ENCODE measurements around the gene IL27RA. TPM values are rescaled to one million over a fixed set of nuclear protein-coding genes. Genes with fewer than 3 reads are reported as not detected.

IL27RA gene
- 10 to 100 TPM; 34.9 to 44.0 TPM for total RNA-seq

DNA sequence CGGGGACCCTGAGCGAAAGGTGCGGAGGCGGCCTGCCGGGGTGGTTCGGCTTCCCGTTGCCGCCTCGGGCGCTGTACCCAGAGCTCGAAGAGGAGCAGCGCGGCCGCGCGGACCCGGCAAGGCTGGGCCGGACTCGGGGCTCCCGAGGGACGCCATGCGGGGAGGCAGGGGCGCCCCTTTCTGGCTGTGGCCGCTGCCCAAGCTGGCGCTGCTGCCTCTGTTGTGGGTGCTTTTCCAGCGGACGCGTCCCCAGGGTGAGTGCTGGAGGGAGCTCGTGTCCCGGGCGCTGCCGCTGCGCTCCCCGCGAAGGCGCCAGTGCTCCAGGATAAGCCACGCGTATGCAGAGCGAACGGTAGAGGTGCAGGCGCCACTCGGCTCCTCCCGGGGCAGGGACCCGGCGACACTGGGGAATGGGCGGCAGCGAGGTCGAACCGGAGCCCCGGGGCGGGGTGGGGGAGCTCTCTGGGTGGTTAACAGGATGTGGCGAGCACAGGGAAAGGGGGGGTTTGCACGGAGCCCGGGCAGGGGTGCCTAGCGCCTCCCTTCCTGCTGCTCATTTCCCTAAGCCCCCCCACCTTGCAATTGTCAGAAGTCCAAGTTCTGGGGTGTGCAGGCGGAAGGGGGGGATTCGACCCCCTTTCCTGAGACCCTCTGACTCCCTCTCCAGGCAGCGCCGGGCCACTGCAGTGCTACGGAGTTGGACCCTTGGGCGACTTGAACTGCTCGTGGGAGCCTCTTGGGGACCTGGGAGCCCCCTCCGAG lies at the start of gene IL27RA:
Gene IL27RA, plus strand, starts transcription at position 44 of the 762 bp plus-strand sequence. Its CDS starts 111 bp downstream, at position 155.
- peaks cover 15 to 17% of the 10 kb centered on the region in 2 donors for H3K4me1 Mint-ChIP-seq (ENCODE audit: low read depth in 2 of 2)
- ATAC-seq (peak; percentile 88 to 89), DNase-seq (ENCODE audit: low spot score) (peak; percentile 86)
- no peaks in the 10 kb centered on the region for H3K9me3 Mint-ChIP-seq
- H3K27me3 Mint-ChIP-seq = no peaks in the 10 kb centered on the region
- H3K27ac Mint-ChIP-seq = peak within 1 kb of the TSS; percentile 85 to 92
- H3K4me3 Mint-ChIP-seq = peak within 1 kb of the TSS; percentile 92
- H3K36me3 Mint-ChIP-seq = no peaks in the 10 kb centered on the region

DNA sequence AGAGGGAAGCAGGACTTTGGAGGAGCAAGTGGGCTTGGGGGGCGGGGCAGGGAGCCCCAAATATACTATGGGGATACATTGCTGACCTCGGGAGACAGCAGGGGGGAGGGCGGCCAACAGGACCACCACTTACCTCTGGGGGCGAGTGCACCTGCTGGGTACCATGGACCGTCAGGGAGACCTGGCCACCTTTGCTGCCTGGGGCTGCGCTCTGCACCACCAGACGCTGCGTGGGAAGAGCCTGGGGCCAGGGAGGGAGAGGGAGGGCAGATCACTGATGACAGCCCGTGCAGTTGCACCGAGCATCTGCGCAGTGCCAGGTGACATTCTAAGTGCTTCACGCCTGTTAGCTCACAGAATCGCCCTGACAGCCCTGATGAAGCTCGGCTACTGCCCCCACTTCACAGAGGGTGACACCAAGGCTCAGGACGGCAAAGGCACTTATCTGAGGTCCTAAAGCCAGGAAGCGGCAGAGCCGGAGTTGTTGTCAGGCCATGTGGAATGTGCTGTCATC lies 49.5 kb upstream of the IL27RA start:
- ATAC-seq = no peak
- H3K9me3 Mint-ChIP-seq = no peaks in the 10 kb centered on the region
- H3K36me3 Mint-ChIP-seq = no peaks in the 10 kb centered on the region
- no peak for DNase-seq (ENCODE audit: low spot score)
- H3K4me1 Mint-ChIP-seq (ENCODE audit: low read depth in 2 of 2) = peaks cover 14 to 18% of the 10 kb centered on the region in 2 donors
- H3K27ac Mint-ChIP-seq = peak overlapping the region in 1 of 2 donors; percentile 23
- H3K4me3 Mint-ChIP-seq = no peak overlapping the region
- H3K27me3 Mint-ChIP-seq = no peaks in the 10 kb centered on the region

DNA sequence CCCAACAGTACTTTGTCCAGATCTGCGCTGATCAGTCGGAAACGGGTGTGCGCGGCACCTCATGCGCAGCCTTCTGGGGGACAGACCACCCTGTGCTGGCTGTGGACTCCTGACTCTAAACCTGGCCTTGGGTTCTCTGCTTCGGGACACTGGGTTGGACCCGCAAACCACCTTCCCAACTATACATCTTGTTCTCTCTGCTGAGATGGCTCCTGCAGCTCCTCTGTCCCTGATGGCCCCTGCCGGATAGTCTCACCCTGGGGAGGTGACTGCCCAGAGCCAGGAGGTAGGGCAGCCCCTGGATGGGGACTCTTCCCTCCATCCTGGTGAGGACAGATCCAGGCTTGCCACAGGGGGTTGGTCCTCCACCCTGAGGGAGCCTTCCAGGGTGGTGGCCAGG lies 48.8 kb upstream of the IL27RA start:
- no peak for ATAC-seq
- no peaks in the 10 kb centered on the region for H3K27me3 Mint-ChIP-seq
- H3K27ac Mint-ChIP-seq = no peak overlapping the region
- H3K4me1 Mint-ChIP-seq (ENCODE audit: low read depth in 2 of 2) = peaks cover 19 to 23% of the 10 kb centered on the region in 2 donors
- no peak overlapping the region for H3K4me3 Mint-ChIP-seq
- H3K9me3 Mint-ChIP-seq = no peaks in the 10 kb centered on the region
- no peak for DNase-seq (ENCODE audit: low spot score)
- no peaks in the 10 kb centered on the region for H3K36me3 Mint-ChIP-seq

DNA sequence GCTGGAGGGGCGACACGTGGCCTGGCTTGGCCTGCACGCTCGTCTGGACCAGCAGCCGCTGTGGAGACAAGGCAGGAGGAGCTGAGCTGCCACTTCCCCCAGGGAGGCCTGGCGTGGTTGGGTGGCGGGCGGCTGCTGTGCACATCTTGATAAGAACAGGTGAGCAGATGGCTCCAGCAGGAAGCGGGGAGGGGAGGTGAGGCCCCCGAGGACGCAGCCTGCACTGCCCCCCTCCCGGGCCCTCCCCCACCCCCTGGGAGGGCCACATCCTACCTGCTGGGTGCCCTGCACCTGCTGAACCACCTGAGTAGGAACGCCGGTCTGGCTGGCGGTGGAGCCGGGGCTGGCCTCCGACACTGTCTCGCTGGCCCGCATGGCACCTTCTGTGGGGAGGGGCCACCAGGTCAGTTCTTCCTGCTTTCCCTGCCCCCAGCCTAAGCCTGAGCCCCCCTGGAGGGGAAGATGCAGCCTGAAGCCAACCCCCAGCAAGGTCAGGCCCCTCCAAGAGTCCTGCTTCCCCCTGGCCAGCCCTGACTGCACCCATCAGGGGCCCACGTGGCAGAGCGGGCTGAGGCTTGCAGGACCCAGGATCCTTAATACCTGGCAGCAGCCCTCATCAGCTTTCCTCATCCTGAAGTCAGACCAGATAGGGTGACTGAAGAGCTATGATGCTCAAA lies 48.2 kb upstream of the IL27RA start:
- no peak overlapping the region for H3K4me3 Mint-ChIP-seq
- no peak overlapping the region for H3K27ac Mint-ChIP-seq
- no peaks in the 10 kb centered on the region for H3K9me3 Mint-ChIP-seq
- ATAC-seq = no peak
- H3K4me1 Mint-ChIP-seq (ENCODE audit: low read depth in 2 of 2) = peaks cover 19 to 23% of the 10 kb centered on the region in 2 donors
- H3K27me3 Mint-ChIP-seq = no peaks in the 10 kb centered on the region
- no peak for DNase-seq (ENCODE audit: low spot score)
- H3K36me3 Mint-ChIP-seq = no peaks in the 10 kb centered on the region

DNA sequence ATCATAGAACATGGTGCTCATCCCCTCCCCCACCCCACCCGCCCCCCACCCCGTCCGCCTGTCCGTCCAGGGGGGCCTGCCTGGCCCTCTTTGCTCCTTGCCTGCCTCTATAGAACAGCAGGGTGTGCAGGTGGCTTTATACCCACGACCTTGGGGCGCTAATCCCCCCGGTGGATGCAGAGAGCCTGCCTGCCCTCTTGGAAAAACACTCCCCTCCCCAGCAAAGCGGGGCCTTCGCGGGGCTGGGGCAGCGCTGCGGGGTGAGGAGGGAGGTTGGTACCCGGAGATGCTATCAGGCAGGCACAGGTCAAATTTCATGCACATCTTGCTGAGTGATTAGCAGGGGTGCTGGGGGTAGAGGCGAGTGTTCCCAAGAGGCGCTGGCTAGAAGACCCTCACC lies 47.4 kb upstream of the IL27RA start:
- H3K27me3 Mint-ChIP-seq = no peaks in the 10 kb centered on the region
- H3K27ac Mint-ChIP-seq = no peak overlapping the region
- H3K9me3 Mint-ChIP-seq = no peaks in the 10 kb centered on the region
- DNase-seq (ENCODE audit: low spot score) (no peak), ATAC-seq (no peak)
- H3K4me1 Mint-ChIP-seq (ENCODE audit: low read depth in 2 of 2) = peaks cover 23 to 26% of the 10 kb centered on the region in 2 donors
- H3K4me3 Mint-ChIP-seq = no peak overlapping the region
- no peaks in the 10 kb centered on the region for H3K36me3 Mint-ChIP-seq

DNA sequence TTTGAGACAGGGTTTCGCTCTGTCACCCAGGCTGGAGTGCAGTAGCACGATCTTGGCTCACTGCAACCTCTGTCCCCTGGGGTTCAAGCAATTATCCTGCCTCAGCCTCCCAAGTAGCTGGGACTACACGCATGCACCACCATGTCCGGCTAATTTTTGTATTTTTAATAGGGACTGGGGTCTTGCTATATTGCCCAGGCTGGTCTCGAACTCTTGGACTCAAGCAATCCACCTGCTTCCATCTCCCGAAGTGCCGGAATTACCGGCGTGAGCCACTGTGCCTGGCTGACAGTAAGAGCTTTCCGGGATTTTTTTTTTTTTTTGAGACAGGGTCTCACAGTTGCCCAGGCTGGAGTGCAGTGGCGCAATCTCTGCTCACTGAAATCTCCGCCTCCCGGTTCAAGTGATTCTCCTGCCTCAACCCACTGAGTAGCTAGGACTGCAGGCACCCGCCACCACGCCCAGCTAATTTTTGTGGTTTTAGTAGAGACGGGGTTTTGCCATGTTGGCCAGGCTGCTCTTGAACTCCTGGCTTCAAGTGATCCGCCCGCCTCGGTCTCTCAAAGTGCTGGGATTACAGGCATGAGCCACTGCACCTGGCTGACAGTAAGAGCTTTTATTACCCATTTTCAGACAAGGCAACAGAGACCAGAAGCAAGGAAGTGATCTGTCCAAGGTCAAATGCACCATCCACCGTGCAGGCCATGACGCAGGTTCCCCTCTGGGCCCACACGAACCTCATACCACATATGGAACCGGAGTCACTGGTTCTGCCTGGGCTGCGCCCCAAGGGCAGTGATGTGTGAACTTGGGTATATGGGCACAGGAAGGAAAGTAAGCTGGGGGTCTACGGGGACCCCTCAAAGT lies 46.5 kb upstream of the IL27RA start:
- no peaks in the 10 kb centered on the region for H3K27me3 Mint-ChIP-seq
- no peaks in the 10 kb centered on the region for H3K9me3 Mint-ChIP-seq
- H3K27ac Mint-ChIP-seq = peak overlapping the region; percentile 99 to 100
- no peaks in the 10 kb centered on the region for H3K36me3 Mint-ChIP-seq
- peak overlapping the region; percentile 63 for H3K4me3 Mint-ChIP-seq
- peaks cover 23 to 35% of the 10 kb centered on the region in 2 donors for H3K4me1 Mint-ChIP-seq (ENCODE audit: low read depth in 2 of 2)
- no peak for DNase-seq (ENCODE audit: low spot score)
- ATAC-seq = no peak

DNA sequence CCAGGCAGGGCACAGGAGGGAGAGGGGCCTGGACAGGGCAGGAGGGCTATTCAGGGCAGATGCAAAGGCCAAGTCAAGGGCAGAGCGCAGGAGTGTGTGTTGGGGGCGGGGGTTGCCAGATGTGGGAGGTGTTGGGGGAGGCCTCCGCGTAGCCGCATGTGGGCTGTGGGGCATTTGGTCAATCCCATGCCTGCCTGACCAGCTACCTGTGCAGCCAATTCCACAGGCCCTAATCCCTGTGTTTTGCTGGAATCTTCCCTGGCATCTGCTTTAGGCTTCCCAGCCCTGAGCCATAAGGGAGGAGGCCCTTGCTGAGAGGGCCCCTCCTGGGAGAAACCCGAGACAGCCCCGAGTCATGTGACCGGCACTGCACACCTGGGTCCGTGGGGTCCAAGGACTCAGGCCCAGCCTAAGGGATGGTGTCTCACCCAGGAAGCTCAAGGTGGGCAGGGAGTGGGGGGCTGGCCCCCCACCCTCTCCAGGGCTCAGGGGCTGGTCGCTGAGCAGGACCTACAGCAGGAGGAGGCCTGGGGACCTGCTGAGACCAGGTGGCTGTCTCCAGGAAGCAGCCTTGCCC lies 45.7 kb upstream of the IL27RA start:
- ATAC-seq = no peak
- H3K4me1 Mint-ChIP-seq (ENCODE audit: low read depth in 2 of 2) = peaks cover 23 to 36% of the 10 kb centered on the region in 2 donors

DNA sequence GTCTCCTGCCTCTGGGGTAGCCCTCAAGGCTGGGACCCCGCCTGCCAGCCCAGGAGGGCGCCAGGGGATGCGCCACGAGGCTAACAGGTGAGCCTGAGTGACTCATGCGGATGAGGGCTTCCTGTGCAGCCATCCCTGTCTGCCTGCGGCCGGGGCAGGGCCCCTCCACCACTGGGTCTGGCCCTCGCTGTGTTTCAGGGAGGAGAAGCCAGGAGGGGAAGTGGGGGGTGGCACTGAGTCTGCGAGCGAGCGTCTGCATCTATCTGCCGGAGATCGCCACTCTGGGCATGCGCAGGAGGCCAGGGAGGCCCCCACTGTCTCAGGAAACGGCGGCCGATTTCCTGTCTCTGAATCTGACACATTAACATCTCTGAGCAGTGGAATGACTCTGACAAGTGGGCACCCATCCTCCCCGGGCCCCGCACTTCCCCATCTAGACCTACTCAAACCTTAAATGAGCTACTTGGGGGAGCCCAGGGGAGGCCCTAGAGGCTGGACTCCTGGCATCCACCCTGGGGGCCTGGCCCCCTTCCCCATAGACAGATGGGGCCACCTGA lies 45.1 kb upstream of the IL27RA start:
- DNase-seq (ENCODE audit: low spot score) = peak; percentile 99
- Mint-ChIP-seq H3K9me3 (no peaks in the 10 kb centered on the region), H3K4me3 (peak overlapping the region; percentile 82), H3K27me3 (no peaks in the 10 kb centered on the region), H3K36me3 (no peaks in the 10 kb centered on the region), H3K27ac (peak overlapping the region; percentile 99 to 100), H3K4me1 (ENCODE audit: low read depth in 2 of 2) (peaks cover 23 to 36% of the 10 kb centered on the region in 2 donors)
- ATAC-seq = peak; percentile 94 to 96

More for the DNA sequence above, 45.7 kb upstream of the IL27RA start:
- DNase-seq (ENCODE audit: low spot score) = no peak
- Mint-ChIP-seq H3K27ac (peak overlapping the region; percentile 99 to 100), H3K27me3 (no peaks in the 10 kb centered on the region), H3K9me3 (no peaks in the 10 kb centered on the region), H3K4me3 (peak overlapping the region; percentile 82), H3K36me3 (no peaks in the 10 kb centered on the region)

DNA sequence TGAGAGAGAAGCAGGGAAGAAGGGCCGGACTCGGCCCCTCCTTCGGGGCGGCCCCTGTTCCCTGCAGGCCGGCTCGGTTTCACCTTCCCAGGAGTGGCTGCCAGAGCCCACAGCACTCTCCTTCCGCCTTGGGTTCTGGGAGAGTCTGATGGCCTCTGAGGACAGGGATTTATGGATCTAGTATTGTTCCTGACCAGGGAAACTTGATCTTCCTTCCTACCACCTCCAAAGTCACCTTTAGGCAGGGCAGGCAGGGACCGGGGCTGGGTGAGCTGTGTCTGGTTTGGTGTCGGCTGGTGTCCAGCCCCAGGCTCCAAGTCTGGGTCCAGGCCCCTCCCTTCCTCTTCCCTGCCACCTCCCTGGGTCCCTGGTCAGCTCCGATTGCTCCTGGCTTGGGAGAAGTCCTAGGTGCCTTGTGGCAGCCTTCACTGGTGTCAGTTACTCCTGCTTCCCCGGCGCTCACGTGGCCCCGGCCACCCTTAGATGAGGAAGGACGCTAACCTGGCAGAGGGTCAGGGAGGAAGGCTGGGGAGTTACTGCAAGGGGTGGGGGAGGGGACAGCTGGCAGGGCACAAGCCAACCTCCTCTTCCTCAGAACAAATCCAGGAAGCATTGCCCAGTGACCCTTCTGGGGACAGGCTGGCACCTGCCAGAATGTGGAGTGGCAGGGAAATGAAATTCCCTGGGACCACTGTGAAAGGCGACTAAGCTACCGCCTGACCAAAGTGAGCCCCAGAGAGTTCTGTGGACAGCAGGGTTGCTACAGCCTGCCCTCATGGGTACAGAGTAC lies 44.3 kb upstream of the IL27RA start:
- Mint-ChIP-seq H3K27ac (peak overlapping the region; percentile 99 to 100), H3K4me3 (peak overlapping the region; percentile 82), H3K27me3 (no peaks in the 10 kb centered on the region), H3K4me1 (ENCODE audit: low read depth in 2 of 2) (peaks cover 23 to 38% of the 10 kb centered on the region in 2 donors), H3K9me3 (no peaks in the 10 kb centered on the region), H3K36me3 (no peaks in the 10 kb centered on the region)
- ATAC-seq = no peak
- DNase-seq (ENCODE audit: low spot score) = no peak

DNA sequence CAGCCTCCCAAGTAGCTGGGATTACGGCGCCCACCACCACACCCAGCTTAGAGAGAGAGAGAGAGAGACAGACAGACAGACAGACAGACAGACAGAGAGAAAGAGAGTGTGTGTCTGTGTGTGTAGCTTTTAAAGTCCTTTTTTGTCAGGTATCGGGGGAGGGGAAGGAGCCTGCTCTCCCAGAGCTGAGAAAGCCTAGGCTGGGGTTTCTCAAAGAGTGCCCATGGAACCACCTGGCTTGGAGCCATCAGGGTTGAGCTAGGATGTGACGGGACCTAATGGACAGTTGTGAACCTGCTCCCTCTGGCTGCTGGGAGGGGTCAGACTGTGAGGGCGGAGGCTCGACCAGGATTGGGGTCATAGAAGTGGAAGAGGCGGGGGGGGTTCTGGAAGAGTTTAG lies 42.1 kb upstream of the IL27RA start:
- H3K27me3 Mint-ChIP-seq = no peaks in the 10 kb centered on the region
- peaks cover 23 to 38% of the 10 kb centered on the region in 2 donors for H3K4me1 Mint-ChIP-seq (ENCODE audit: low read depth in 2 of 2)
- DNase-seq (ENCODE audit: low spot score) (no peak), ATAC-seq (no peak)
- H3K36me3 Mint-ChIP-seq = no peaks in the 10 kb centered on the region
- no peak overlapping the region for H3K4me3 Mint-ChIP-seq
- no peaks in the 10 kb centered on the region for H3K9me3 Mint-ChIP-seq
- H3K27ac Mint-ChIP-seq = peak overlapping the region; percentile 42 to 99

DNA sequence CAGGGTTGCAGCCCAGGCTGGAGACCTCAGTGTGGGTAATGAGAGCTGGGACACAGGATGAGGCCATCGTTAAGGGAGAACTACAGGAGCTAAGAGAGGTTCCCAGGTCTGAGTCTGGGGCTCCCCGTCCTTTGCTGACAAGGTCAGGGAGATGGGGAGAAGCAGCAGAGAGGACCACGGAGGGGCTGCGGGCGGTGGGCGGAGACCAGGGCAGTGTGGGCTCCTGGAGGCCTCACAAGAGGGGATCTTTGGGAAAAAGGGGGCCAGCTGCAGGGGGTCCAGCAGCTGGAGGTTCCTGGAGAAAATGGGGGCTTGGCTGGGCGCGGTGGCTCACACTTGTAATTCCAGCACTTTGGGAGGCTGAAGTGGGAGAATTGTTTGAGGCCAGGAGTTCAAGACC lies 41.5 kb upstream of the IL27RA start:
- peaks cover 23 to 38% of the 10 kb centered on the region in 2 donors for H3K4me1 Mint-ChIP-seq (ENCODE audit: low read depth in 2 of 2)
- peak overlapping the region; percentile 42 to 99 for H3K27ac Mint-ChIP-seq
- H3K36me3 Mint-ChIP-seq = no peaks in the 10 kb centered on the region
- ATAC-seq = no peak
- no peak overlapping the region for H3K4me3 Mint-ChIP-seq
- H3K27me3 Mint-ChIP-seq = no peaks in the 10 kb centered on the region
- no peak for DNase-seq (ENCODE audit: low spot score)
- no peaks in the 10 kb centered on the region for H3K9me3 Mint-ChIP-seq

DNA sequence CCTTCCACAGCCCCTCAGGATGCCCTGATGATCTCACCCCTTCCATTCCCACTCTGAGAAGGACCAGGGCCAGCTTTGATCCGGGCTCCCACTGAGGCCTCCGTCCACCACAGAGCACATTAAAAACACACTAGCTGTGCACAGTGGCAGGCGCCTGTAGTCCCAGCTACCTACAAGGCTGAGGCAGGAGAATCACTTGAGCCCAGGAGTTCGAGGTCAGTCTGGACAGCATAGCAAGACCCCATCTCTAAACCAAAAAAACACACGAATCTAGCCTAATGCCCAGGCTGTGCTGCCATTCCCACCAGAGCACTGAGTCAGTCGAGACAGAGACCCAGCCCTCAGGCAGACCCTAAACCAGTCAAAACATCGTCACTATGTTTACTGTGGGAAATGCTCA lies 39.5 kb upstream of the IL27RA start:
- Mint-ChIP-seq H3K27me3 (no peaks in the 10 kb centered on the region), H3K9me3 (no peaks in the 10 kb centered on the region), H3K4me3 (no peak overlapping the region), H3K36me3 (no peaks in the 10 kb centered on the region), H3K4me1 (ENCODE audit: low read depth in 2 of 2) (peaks cover 6 to 24% of the 10 kb centered on the region in 2 donors), H3K27ac (peak overlapping the region in 1 of 2 donors; percentile 22)
- ATAC-seq (no peak), DNase-seq (ENCODE audit: low spot score) (no peak)

Data from natural killer cell treated with Interleukin-12 subunit alpha and Interleukin-12 subunit beta and Interleukin-15 and Interleukin-18, amount 100 ng/mL, for 72 hours (primary cell).